Left ventricle myocardium inferior (tissue), 1 donor: ENCODE data around the gene LRRC3C. TPM values are rescaled to one million over a fixed set of nuclear protein-coding genes. Genes with fewer than 3 reads are reported as not detected.
A peak's percentile ranks its signal among the peaks of the same experiment; 100 is the strongest.

Source experiments
- DNase-seq: peaks from one replicate; pipeline ENCODE4 v3.0.0-alpha.2; 2020
- H3K27ac ChIP-seq: fragments of 200-600 bp; replicated peaks from 2 replicates; pipeline ENCODE4 v1.8.0; 2021
- H3K27me3 ChIP-seq: fragments of 200-600 bp; 2 replicates; pipeline ENCODE4 v1.8.0; 2021; ENCODE audit warnings: low read depth
- H3K36me3 ChIP-seq: fragments of 200-600 bp; 2 replicates; pipeline ENCODE4 v1.8.0; 2021
- H3K4me1 ChIP-seq: fragments of 200-600 bp; 2 replicates; pipeline ENCODE4 v1.8.0; 2021
- H3K4me3 ChIP-seq: fragments of 200-600 bp; 2 replicates; pipeline ENCODE4 v1.8.0; 2021; ENCODE audit warnings: mild to moderate bottlenecking, moderate library complexity
- H3K9me3 ChIP-seq: fragments of 200-600 bp; replicated peaks from 2 replicates; pipeline ENCODE4 v1.8.0; 2021
- intact Hi-C: fragments of 100-400 bp; cut with micrococcal nuclease; formaldehyde crosslinking; loops from one replicate; pipeline ENCODE4 v1.11.0; 2022
- total RNA-seq: library from RNA; stranded (reverse); fragmentation: NEBNext Ultra II Directional; extraction: Animal tissue kit (Norgen Biotek cat#: 25700); gene quantifications from one replicate; pipeline ENCODE4 v1.2.1, GENCODE V29; 2021
- TF ChIP-seq, protein P1 (sequence below): fragments of 200-600 bp; IDR thresholded peaks from 2 replicates; pipeline ENCODE4 v1.8.0; 2021; ENCODE audit warnings: antibody characterized with exemption, mild to moderate bottlenecking, borderline replicate concordance
- donor health status: DM: no; HTN: yes; CAD: no; lungs with severe emphysema.

Gene LRRC3C
- total RNA-seq, 1 donor from 2014 or later, result not detected

GRCh38 chr17:39951924-39952679, 24.6 kb downstream of the LRRC3C start:
- peak overlapping the region; percentile 71 for H3K27ac ChIP-seq
- peak overlapping the region; percentile 64 for H3K4me3 ChIP-seq
- intact Hi-C loops, result no loop called here
- H3K27me3 ChIP-seq, result no peaks in the 10 kb centered on the region
- TF ChIP-seq, protein P1, sequence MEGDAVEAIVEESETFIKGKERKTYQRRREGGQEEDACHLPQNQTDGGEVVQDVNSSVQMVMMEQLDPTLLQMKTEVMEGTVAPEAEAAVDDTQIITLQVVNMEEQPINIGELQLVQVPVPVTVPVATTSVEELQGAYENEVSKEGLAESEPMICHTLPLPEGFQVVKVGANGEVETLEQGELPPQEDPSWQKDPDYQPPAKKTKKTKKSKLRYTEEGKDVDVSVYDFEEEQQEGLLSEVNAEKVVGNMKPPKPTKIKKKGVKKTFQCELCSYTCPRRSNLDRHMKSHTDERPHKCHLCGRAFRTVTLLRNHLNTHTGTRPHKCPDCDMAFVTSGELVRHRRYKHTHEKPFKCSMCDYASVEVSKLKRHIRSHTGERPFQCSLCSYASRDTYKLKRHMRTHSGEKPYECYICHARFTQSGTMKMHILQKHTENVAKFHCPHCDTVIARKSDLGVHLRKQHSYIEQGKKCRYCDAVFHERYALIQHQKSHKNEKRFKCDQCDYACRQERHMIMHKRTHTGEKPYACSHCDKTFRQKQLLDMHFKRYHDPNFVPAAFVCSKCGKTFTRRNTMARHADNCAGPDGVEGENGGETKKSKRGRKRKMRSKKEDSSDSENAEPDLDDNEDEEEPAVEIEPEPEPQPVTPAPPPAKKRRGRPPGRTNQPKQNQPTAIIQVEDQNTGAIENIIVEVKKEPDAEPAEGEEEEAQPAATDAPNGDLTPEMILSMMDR, result no peak
- no peaks in the 10 kb centered on the region for H3K36me3 ChIP-seq
- no peak for DNase-seq
- H3K9me3 ChIP-seq, result no peaks in the 10 kb centered on the region
- H3K4me1 ChIP-seq, result peaks cover 26% of the 10 kb centered on the region

DNA sequence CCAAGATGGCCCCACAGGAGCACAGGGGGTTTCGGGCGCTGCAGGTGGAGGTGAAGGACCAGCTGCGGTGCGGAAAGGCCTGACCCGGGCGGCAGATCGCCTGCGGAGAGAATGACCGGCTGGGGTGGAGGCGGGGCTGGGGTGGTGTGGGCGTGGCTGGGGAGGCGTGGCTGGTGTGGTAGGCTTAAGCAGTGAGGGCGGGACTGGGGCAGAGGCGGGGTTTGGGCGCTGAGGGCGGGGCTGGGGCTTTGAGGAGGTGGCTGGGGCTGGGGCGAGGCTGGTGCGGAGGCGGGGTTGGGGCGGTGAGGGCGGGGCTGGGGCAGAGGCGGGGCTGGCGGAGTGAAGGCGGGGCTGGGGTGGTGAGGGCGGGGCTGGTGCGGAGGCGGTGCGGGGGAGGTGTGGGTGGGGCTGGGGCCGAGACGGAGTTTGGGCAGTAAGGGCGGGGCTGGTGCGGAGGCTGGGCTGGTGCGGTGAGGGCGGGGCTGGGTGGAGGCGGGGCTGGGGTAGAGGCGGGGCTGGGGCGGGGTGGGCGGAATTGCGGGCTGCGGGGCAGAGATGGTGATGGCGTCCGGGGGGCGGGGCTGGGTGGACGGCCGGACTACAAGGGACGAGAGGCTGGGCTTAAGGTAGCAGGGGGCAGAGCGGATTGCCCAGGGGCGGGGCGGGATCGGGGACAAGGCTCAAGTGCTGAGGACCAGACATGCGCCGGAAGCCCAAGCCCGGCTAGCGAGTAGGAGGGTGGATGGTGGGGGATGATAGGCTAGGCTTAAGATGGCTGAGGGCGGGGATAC, 25.3 kb downstream of the LRRC3C start:
- peak; percentile 99 for DNase-seq
- Histone ChIP-seq H3K4me3 (peak overlapping the region; percentile 64), H3K4me1 (peaks cover 26% of the 10 kb centered on the region), H3K27ac (peak overlapping the region; percentile 71), H3K36me3 (no peaks in the 10 kb centered on the region), H3K9me3 (no peaks in the 10 kb centered on the region), H3K27me3 (no peaks in the 10 kb centered on the region)
- intact Hi-C loops, result no loop called here
- TF ChIP-seq, protein P1, result no peak

GRCh38 chr17:39953471-39953888, 25.9 kb downstream of the LRRC3C start:
- intact Hi-C loops, result no loop called here
- TF ChIP-seq, protein P1, result no peak
- H3K27me3 ChIP-seq, result no peaks in the 10 kb centered on the region

DNA sequence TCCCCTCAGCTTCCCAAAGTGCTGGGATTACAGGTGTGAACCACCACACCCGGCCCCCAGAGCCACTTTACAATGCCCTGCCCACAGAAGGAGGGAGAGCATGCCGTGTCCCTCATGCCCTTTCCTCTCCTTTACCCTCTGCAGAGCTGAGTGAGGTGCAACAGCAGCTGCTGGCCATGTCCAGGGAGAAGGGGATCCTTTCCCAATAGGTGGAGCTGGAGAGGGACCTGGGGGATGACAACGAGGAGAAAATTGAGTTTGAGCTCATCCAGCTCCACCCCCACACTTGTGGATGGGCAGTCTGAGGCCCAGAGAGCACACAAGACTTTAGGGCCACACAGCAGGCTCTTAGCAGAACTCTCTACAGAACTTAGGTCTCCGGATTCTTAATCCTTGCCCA, 27.3 kb downstream of the LRRC3C start:
- H3K4me1 ChIP-seq, result peaks cover 29% of the 10 kb centered on the region
- H3K9me3 ChIP-seq, result no peaks in the 10 kb centered on the region
- no peak overlapping the region for H3K4me3 ChIP-seq
- DNase-seq, result no peak
- intact Hi-C loops, result no loop called here
- H3K27ac ChIP-seq, result no peak overlapping the region
- no peaks in the 10 kb centered on the region for H3K27me3 ChIP-seq
- no peaks in the 10 kb centered on the region for H3K36me3 ChIP-seq
- TF ChIP-seq, protein P1, result no peak

More at GRCh38 chr17:39953471-39953888, 25.9 kb downstream of the LRRC3C start:
- no peaks in the 10 kb centered on the region for H3K36me3 ChIP-seq
- peaks cover 26% of the 10 kb centered on the region for H3K4me1 ChIP-seq
- peak overlapping the region; percentile 64 for H3K4me3 ChIP-seq
- no peaks in the 10 kb centered on the region for H3K9me3 ChIP-seq
- peak overlapping the region; percentile 70 for H3K27ac ChIP-seq
- no peak for DNase-seq

DNA sequence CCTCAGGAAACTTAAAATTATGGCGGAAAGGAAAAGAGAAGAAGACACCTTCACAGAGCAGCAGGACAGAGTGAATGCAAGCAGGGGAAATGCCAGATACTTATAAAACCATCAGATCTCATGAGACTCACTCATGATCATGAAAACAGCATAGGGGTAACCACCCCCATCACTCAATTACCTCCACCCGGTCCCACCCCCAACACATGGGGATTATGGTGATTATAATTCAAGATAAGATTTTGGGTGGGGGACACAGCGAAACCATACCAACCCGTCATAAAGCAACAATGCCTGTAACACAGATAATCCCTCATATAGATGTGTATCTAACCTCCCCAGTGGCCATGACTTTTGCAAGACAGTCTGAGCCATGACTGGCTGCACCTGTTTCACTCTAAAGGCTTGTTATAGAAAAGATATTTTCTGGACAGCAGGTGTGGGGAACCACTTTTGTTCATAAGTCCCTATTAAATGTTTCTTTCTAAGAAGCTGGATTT, 28.2 kb downstream of the LRRC3C start:
- DNase-seq, result no peak
- TF ChIP-seq, protein P1, result no peak
- intact Hi-C loops, result no loop called here
- H3K36me3 ChIP-seq, result no peaks in the 10 kb centered on the region
- H3K27me3 ChIP-seq, result no peaks in the 10 kb centered on the region
- peaks cover 24% of the 10 kb centered on the region for H3K4me1 ChIP-seq
- H3K9me3 ChIP-seq, result no peaks in the 10 kb centered on the region
- no peak overlapping the region for H3K27ac ChIP-seq
- no peak overlapping the region for H3K4me3 ChIP-seq
